Tibial nerve (tissue), 4 donors: ENCODE measurements around the gene ZNF609. TPM values are rescaled to one million over a fixed set of nuclear protein-coding genes. Genes with fewer than 3 reads are reported as not detected.

Experiments
- DNase-seq, 2 donors: peaks; one replicate each; pipeline ENCODE4 v3.0.0-alpha.2; 2019; ENCODE audit warnings: low spot score in 2 of 2
- H3K27ac ChIP-seq, 4 donors: fragments of 200-600 bp; sonication (generic) in 3 of 4; one replicate each; pipeline ENCODE4 v1.5.1; 2017 to 2019; ENCODE audit warnings: mild to moderate bottlenecking in 1 of 4
- H3K27me3 ChIP-seq, 2 donors: fragments of 200-600 bp; sonication (generic) in 1 of 2; one replicate each; pipeline versions ENCODE4 v1.5.1 to v1.6.0; 2017 to 2019
- H3K36me3 ChIP-seq, 3 donors: fragments of 200-600 bp; sonication (generic); one replicate each; pipeline ENCODE4 v1.5.1; 2018 to 2019
- H3K4me1 ChIP-seq, 4 donors: fragments of 200-600 bp; sonication (generic) in 3 of 4; one replicate each; pipeline ENCODE4 v1.5.1; 2017 to 2019
- H3K4me3 ChIP-seq, 4 donors: fragments of 200-600 bp; sonication (generic) in 3 of 4; one replicate each; pipeline ENCODE4 v1.5.1; 2017 to 2019; ENCODE audit warnings: mild to moderate bottlenecking in 1 of 4, moderate library complexity in 1 of 4
- H3K9me3 ChIP-seq, 4 donors: fragments of 200-600 bp; sonication (generic) in 3 of 4; one replicate each; pipeline ENCODE4 v1.5.1; 2017 to 2019
- EP300 ChIP-seq, 2 donors: sonication (generic); formaldehyde crosslinking; IDR thresholded peaks; one replicate each; pipeline ENCODE4 v1.6.1; 2017; ENCODE audit warnings: antibody characterized with exemption in 2 of 2, mild to moderate bottlenecking in 1 of 2
- POLR2A ChIP-seq, 2 donors: fragments of 450-650 bp; IDR thresholded peaks; one replicate each; pipeline ENCODE4 v1.6.1; 2017; ENCODE audit warnings: antibody characterized with exemption in 2 of 2, mild to moderate bottlenecking in 2 of 2, moderate library complexity in 2 of 2
- WGBS, 2 donors: methylation state at CpG; one replicate each; pipeline ENCODE4 v1.1.5; 2018; 5-methylcytosine and 5-hydroxymethylcytosine counted together
- total RNA-seq, 4 donors: library from RNA; depleted of rRNA; stranded (reverse); fragments of >200 nt; gene quantifications; one replicate each; pipeline ENCODE4 v1.1.0, GENCODE V29; 2016
- TF ChIP-seq, protein P1 (sequence below), 5 experiments: fragments of 200-600 bp in 3 of 5; fragments of 450-650 bp in 2 of 5; sonication (generic) in 3 of 5; IDR thresholded peaks; one replicate each; pipeline ENCODE4 v1.5.1; 2016 to 2019; ENCODE audit warnings: antibody characterized with exemption in 5 of 5, mild to moderate bottlenecking in 3 of 5, moderate library complexity in 2 of 5

Gene ZNF609
- total RNA-seq, 4 donors from 2014 or later, result 22.9 to 38.7 (median 27.1) TPM

DNA sequence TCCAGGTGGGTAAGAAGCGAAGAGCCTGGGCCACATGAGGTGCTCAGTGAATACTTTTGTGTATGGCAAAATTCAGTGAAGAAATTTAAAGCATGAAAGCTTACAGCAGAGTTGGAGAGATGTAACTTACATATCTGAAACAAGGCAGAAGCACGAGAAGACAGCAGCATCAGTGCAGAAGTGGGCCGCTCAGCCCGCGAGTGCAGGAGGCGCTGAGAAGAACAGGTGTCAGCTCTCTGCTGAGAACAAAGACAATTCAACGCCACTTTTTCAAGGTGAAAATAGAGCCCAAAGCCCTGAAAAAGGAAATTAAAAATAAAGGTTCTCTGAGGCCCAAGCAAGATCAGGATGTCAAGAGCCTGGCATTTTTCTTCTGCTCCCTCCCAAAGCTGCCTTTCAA, 256.8 kb downstream of the ZNF609 start:
- DNase-seq, result no peak
- no peaks in the 10 kb centered on the region for H3K9me3 ChIP-seq
- peak overlapping the region in 2 of 4 donors; percentile 80 to 83 for H3K27ac ChIP-seq
- 88 to 94% methylated on average over 7 of the region's 7 CpGs for WGBS, 2 donors
- H3K4me1 ChIP-seq, result peaks cover 0 to 15% (median 7%) of the 10 kb centered on the region in 4 donors
- TF ChIP-seq EP300 (IDR thresholded peaks at IDR 0.05), result no peak
- TF ChIP-seq, protein P1, sequence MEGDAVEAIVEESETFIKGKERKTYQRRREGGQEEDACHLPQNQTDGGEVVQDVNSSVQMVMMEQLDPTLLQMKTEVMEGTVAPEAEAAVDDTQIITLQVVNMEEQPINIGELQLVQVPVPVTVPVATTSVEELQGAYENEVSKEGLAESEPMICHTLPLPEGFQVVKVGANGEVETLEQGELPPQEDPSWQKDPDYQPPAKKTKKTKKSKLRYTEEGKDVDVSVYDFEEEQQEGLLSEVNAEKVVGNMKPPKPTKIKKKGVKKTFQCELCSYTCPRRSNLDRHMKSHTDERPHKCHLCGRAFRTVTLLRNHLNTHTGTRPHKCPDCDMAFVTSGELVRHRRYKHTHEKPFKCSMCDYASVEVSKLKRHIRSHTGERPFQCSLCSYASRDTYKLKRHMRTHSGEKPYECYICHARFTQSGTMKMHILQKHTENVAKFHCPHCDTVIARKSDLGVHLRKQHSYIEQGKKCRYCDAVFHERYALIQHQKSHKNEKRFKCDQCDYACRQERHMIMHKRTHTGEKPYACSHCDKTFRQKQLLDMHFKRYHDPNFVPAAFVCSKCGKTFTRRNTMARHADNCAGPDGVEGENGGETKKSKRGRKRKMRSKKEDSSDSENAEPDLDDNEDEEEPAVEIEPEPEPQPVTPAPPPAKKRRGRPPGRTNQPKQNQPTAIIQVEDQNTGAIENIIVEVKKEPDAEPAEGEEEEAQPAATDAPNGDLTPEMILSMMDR (IDR thresholded peaks at IDR 0.05), result no peak
- no peak overlapping the region for H3K4me3 ChIP-seq
- no peaks in the 10 kb centered on the region for H3K27me3 ChIP-seq
- no peaks in the 10 kb centered on the region for H3K36me3 ChIP-seq

DNA sequence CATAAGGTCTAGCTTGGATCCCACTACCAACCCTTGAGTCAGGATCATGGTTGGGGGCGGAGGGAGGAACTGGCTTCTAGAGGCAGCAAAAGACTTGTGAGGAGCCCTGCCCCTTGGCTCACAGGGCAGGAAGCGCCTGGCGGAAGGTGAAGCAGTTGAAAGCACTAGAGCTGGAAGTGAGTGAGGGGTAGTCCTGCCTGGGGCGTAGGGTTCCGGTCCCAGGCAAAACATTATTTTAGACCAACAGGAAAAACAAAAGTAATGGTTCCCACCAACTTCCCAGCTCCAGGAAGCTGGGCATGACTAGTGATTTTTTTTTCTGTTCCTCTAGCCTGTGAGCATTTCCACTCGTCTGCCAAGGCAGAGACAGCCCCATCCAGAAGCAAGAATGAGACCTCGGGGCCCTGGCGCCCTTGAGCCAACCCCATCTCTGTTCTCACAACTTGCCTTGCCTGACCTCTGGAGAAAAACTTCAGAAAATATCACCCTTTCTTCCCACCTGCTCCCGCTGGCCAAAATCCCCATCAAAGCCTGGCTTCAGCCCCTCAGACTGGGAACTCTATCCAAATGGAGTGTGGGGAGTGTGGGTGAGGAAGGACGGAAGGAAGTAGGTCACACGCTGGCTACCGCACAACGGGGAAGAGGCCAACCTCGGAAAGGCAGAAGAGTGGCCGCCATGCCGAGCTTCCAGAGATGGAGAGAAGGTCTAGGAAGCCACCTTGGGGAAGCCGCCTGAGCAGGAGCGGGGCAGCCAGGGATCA, 257.5 kb downstream of the ZNF609 start:
- H3K36me3 ChIP-seq, result no peaks in the 10 kb centered on the region
- H3K4me3 ChIP-seq, result peak overlapping the region in 1 of 4 donors; percentile 7
- TF ChIP-seq, protein P1 (IDR thresholded peaks at IDR 0.05), result no peak
- TF ChIP-seq POLR2A (IDR thresholded peaks at IDR 0.05) (no peak), EP300 (IDR thresholded peaks at IDR 0.05) (no peak)
- H3K27me3 ChIP-seq, result no peaks in the 10 kb centered on the region
- DNase-seq, result no peak
- no peaks in the 10 kb centered on the region for H3K9me3 ChIP-seq
- 56% methylated on average over 18 of the region's 18 CpGs for WGBS, 2 donors
- H3K27ac ChIP-seq, result peak overlapping the region in 3 of 4 donors; percentile 45 to 83 (median 80)
- H3K4me1 ChIP-seq, result peaks cover 0 to 15% (median 7%) of the 10 kb centered on the region in 4 donors

DNA sequence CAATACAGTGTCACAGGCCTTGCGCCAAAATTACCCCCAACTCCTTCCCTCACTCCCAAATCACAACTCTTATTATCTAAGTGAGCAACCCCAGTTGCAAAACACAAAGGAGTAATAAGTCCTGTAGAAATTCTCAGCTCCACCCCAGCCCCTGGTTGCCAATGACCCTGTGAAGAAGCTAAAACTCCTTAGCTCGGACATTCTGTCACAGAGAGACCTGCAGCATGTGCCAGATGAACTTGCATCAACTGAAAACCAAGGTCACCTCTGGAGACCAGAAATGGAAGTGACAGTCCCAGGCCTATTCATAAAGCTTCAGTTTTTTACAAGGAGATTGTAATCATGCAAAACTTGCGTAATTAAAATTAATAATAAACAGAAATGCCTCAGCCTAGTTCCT, 259.8 kb downstream of the ZNF609 start:
- TF ChIP-seq POLR2A (IDR thresholded peaks at IDR 0.05), result no peak
- TF ChIP-seq EP300 (IDR thresholded peaks at IDR 0.05), result no peak
- TF ChIP-seq, protein P1 (IDR thresholded peaks at IDR 0.05), result no peak
- Histone ChIP-seq H3K4me1 (peaks cover 0 to 15% (median 7%) of the 10 kb centered on the region in 4 donors), H3K4me3 (no peak overlapping the region), H3K9me3 (no peaks in the 10 kb centered on the region), H3K27me3 (no peaks in the 10 kb centered on the region), H3K27ac (no peak overlapping the region), H3K36me3 (no peaks in the 10 kb centered on the region)
- WGBS, 2 donors, result 81 to 90% methylated on average over 3 of the region's 3 CpGs
- no peak for DNase-seq

DNA sequence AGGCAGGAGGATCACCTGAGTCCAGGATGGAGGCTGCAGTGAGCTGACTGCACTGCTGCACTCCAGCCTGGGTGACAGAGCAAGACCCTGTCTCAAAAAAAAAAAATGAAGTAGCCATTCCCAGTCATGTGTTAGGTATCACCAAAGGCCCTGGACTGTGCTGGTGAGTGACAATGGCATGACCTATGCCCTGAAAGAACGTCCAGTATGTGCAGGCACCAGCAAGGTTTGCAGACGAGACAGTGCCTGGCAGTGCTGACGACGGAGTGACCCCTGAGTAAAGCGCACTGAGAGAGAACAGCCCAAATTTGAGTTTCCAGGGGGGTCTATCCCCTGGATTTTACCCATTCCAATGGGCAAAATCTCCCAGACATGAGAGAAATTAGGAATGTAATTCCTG, 269.8 kb downstream of the ZNF609 start:
- 83 to 94% methylated on average over 5 of the region's 5 CpGs for WGBS, 2 donors
- TF ChIP-seq, protein P1 (IDR thresholded peaks at IDR 0.05), result no peak
- no peak for TF ChIP-seq POLR2A (IDR thresholded peaks at IDR 0.05)
- no peak for TF ChIP-seq EP300 (IDR thresholded peaks at IDR 0.05)
- H3K4me3 ChIP-seq, result no peak overlapping the region
- no peaks in the 10 kb centered on the region for H3K27me3 ChIP-seq
- H3K27ac ChIP-seq, result no peak overlapping the region
- H3K36me3 ChIP-seq, result no peaks in the 10 kb centered on the region
- DNase-seq, result no peak
- peaks cover 0 to 10% (median 0%) of the 10 kb centered on the region in 4 donors for H3K4me1 ChIP-seq
- H3K9me3 ChIP-seq, result no peaks in the 10 kb centered on the region

DNA sequence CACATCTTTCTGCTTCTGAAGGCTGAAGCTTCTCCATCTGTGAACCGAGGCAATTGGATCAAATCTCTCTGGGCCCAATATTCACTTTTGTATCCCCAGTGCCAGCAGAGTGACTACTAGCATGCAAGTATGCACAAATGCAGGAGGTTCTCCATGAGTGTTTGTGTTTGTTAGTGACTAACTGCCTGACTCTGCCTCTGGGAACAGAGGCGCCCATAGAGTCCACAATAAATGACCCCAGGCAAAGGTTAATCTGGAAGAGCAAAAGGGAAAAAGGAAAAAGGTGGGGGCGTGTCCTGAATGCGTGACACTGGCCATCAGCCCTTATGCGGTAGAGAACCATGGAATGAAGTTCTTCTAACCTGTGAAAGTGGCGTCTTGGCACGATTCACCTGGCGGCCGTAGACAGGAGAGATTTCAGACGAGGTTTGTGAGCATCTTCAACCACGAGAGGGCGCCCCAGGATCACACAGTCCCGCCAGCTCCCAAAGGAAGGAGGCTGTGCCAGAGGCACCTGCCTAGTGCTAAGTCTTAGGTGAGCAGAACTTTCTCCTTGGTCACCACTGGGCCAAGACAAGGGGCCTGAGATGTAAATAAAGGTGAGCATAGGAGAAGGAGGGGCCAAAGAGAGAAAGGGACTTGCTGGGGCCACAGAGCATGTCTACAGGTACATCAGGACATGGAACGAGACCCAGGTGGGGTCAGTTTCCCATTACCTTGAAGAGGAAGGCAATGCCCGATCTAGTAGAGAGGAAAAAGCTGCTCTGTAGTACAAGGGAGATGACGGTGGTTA, 270.8 kb downstream of the ZNF609 start:
- no peak overlapping the region for H3K27ac ChIP-seq
- peak; percentile 80 to 93 for DNase-seq
- WGBS, 2 donors, result 24% methylated on average over 16 of the region's 16 CpGs

More for the DNA sequence above, 270.8 kb downstream of the ZNF609 start:
- no peak for TF ChIP-seq EP300 (IDR thresholded peaks at IDR 0.05)
- TF ChIP-seq, protein P1 (IDR thresholded peaks at IDR 0.05), result peak; percentile 81 to 96 (median 88)
- H3K4me3 ChIP-seq, result no peak overlapping the region
- H3K9me3 ChIP-seq, result no peaks in the 10 kb centered on the region
- peaks cover 0 to 10% (median 0%) of the 10 kb centered on the region in 4 donors for H3K4me1 ChIP-seq
- H3K27me3 ChIP-seq, result no peaks in the 10 kb centered on the region
- H3K36me3 ChIP-seq, result no peaks in the 10 kb centered on the region
